SH-SY5Y (cell line): ENCODE results near the gene TMEM47.

ENCODE experiments used
- GATA2 ChIP-seq: IDR thresholded peaks from 2 replicates; pipeline ENCODE4 v1.6.1; 2011; ENCODE audit warnings: mild to moderate bottlenecking, low read depth, low read length
- GATA3 ChIP-seq: IDR thresholded peaks from 2 replicates; pipeline ENCODE4 v1.6.1; 2011; ENCODE audit warnings: low read depth, mild to moderate bottlenecking, low read length, moderate library complexity

TMEM47 gene

GRCh38 chrX:34656842-34657725 is at the start of gene TMEM47:
Gene TMEM47 (minus strand): TSS chrX:34657285. CDS start chrX:34657029, 256 bp downstream.
- TF ChIP-seq GATA2 (no peak), GATA3 (no peak)

GRCh38 chrX:34687095-34687494 is 30.0 kb upstream of the TMEM47 start:
- TF ChIP-seq GATA2 (no peak), GATA3 (no peak)

GRCh38 chrX:34659575-34659974 is 2.5 kb upstream of the TMEM47 start:
- TF ChIP-seq GATA3 (no peak), GATA2 (no peak)

- TF ChIP-seq GATA3 = no peak
- TF ChIP-seq GATA2 = no peak
Measured at GRCh38 chrX:34658326-34658725, 1.2 kb upstream of the TMEM47 start.

DNA sequence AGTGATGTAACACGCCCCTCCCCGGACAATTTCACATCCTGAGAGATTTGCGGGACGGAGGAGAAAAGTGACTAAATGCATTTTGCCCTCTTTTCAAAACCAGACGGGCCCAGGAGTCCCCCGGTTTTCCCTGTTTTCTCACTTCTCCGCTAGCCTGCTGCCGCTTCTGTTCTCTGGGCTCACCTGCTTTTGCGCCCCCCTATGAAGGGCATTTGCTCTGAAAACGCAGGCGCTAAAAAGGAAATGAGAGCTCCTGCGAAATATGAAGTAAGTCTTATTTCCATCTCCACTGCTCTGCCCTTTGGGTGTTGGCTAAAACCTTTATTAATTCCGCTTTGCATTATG is 613 bp upstream of the TMEM47 start:
- TF ChIP-seq GATA3 (no peak), GATA2 (no peak)

DNA sequence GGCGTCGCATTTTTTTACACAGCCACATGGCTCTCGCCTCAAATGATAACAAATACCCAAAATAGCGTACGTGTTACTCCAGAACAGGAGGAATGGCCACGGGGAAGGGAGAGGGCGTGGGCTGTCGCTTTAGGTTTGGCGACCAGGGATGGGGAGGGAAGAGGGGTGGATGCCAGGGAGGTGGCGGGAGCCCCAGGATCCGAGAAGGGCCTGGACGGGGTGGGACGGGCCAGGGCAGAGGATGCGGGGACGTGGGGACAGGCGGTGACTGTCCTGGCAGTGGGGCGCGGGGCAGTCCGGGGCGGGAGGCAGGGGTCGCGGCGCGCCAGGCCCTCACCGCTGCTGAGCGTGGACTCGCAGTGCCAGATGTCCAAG is 631 bp downstream of the TMEM47 start:
- TF ChIP-seq GATA2 (no peak), GATA3 (no peak)

GRCh38 chrX:34655501-34656455 is 1.3 kb downstream of the TMEM47 start:
- TF ChIP-seq GATA3 = no peak
- no peak for TF ChIP-seq GATA2

GRCh38 chrX:34654696-34655490 is 2.2 kb downstream of the TMEM47 start:
- no peak for TF ChIP-seq GATA2
- TF ChIP-seq GATA3 = no peak

GRCh38 chrX:34653811-34654210 is 3.3 kb downstream of the TMEM47 start:
- no peak for TF ChIP-seq GATA2
- TF ChIP-seq GATA3 = no peak

- TF ChIP-seq GATA2 (no peak), GATA3 (no peak)
Measured at GRCh38 chrX:34642849-34643248, 14.2 kb downstream of the TMEM47 start.

DNA sequence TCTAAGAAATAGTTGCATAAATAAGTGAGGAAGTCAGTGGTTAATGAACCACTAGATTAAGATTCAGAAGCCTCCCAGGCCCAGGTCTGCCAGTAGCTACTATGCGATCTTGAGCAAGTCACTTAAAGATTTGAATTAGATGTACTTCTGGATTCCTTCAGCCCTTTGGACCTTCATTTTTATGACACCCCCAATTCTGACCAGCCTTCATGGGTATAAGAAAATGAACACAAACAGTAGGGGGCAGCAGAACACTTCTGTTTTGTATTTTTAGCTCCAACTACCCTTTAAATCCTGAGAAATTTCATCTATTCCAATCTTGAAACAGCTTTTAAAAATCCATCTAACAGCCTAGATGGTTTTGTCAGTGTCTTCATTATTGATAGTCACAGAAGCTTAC is 19.0 kb downstream of the TMEM47 start:
- TF ChIP-seq GATA2 (no peak), GATA3 (no peak)

GRCh38 chrX:34634349-34634748 is 22.7 kb downstream of the TMEM47 start:
- no peak for TF ChIP-seq GATA2
- no peak for TF ChIP-seq GATA3

DNA sequence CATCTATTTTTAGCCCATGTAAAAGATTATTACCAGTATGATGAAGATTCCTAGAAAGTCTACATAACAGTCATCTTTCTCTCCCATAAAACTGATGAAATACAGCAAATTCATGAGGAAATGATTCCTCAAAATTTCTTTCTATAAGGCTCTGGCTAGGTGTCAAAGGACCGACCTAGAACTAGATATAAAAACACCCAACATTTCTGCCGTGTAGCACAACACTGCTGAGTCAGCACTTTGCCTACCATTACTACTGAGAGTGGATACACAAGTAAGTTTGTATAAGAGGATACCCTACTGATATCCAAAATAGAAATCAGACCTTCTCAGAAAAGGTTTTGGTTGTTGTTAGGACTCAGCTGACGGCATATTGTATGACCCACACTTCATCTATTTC is 24.7 kb downstream of the TMEM47 start:
- TF ChIP-seq GATA2 (no peak), GATA3 (no peak)

GRCh38 chrX:34631479-34632220 is 25.4 kb downstream of the TMEM47 start:
- TF ChIP-seq GATA2 (no peak), GATA3 (no peak)
